SKM-1 treated with dmso at 0.1 percent for 144 hours (cell line): ENCODE measurements around the gene EIF3A.
"Not testable (repeated sequence)": the region's sequence is repeated elsewhere in the genome, so short reads cannot be mapped to it uniquely, and the experiment has no call there.

Source experiments
- DNase-seq: peaks from one replicate; lab custom pipeline; 2025; ENCODE audit not compliant: unreplicated experiment; lab: John Stamatoyannopoulos, UW

The EIF3A gene

DNA sequence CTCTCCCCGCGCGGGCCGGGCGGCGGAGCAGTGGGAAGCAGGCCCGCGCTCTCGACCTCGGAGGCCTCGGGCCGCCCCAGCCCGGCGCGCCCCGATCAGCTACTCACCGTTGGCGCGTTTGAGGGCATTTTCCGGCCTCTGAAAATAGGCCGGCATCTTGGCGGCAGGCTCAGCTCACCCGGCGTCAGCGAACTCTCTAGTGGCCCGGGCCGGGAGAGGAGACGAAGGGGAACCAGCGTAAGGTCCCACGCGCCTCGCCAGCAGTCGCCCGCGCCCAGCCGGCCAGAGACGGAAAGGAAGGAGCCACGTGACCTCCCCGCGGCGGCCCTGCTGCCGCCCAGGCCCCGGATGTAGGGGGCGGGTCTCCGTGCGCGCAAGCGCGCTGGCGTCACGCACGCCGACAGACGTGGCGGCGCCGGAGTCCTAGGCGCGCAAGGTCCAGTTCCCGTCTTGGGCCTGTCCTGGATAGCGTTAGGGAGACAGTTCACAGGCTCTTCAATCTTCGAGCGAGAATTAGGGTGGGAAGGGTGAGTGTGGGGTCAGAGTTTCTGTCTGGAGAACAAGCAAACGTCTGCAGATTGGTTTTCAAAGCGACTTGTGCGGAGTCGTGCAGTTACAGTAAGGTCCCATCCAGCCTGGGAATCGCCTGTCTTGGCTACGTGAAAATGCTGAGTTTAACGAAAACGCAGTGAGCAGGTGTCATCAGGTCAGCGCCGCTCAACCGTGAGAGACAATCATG lies at the start of gene EIF3A:
TSS of gene EIF3A (minus strand) at position 297 of the 739 bp plus-strand sequence. CDS start at position 156, 141 bp downstream.
- DNase-seq = peak; percentile 91

- DNase-seq = no peak
These were observed 49.1 kb upstream of the EIF3A start for GRCh38 chr10:119129721-119130120.

- no peak for DNase-seq
These were observed 45.3 kb upstream of the EIF3A start for GRCh38 chr10:119125942-119126341.

GRCh38 chr10:119120875-119121274 lies 40.3 kb upstream of the EIF3A start:
- DNase-seq = no peak

DNA sequence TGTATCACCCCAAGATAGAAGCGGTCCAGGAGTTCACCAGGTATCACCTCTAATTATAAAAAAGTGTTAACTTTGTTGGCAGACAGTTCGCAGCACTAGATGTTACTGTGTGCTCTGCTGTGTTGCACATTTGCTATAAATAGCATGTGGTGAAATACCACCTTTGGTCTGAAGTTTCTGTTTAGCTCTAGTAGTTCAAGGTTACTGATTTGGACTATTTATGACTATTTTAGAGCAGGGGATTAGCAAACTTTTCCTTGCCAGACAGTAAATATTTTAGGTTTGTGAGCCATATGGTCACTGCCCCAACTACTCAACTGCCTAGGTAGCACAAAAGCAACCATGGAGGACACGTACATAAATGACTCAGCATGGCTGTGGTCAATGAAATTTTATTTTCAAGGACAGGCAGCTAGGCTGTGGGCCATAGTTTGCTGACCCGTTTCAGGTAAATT lies 39.8 kb upstream of the EIF3A start:
- peak; percentile 28 for DNase-seq

DNA sequence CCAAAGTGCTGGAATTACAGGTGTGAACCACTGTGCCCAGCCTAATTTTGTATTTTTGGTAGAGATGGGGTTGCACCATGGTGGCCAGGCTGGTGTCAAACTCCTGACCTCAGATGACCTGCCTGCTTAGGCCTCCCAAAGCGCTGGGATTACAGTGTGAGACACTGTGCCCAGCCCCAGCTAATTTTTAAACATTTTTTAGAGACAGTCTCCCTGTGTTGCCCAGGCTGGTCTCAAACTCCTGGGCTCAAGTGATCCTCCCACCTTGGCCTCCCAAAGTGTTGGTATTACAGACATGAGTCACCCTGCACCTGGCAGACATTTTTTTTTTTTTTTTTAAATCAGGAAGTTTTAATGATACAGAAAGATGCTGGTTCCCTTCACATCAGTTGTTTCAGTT lies 38.8 kb upstream of the EIF3A start:
- DNase-seq = no peak

DNA sequence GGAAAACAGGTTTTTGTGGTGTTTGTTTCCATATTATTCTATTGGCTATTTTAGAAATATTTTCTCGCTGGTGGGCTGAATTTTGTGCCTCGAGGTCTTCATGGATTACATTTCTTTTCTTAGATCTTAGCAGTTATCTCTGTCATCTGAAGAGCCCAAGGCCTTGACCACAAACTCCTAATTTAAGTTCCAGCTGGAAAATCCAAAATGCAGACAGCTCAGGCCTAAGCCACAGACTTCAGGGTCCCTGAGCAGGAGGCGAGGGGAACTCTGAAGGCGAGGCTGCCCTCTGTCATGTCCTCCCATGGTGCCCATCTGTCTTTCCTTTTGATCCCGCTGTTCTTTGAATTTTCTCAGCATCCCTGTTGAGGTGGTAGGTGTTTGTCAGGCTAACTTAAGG lies 37.6 kb upstream of the EIF3A start:
- DNase-seq = no peak

GRCh38 chr10:119116326-119116951 lies 35.8 kb upstream of the EIF3A start:
- no peak for DNase-seq

DNA sequence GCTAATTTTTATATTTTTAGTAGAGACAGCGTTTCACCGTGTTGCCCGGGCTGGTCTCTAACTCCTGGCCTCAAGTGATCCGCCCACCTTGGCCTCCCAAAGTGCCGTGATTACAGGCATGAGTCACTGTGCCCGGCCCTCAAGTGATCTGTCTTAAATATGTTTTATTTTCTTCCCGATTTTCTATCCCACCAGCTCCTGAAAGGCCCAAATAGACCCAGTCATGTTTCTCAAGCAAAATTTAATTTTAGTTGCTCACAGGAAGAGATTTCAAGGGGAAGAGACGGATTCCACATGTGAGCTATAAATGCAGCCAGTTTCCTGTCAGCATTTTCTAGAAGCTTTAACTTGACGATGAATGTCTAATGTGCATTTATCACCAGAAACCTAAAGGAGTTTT lies 35.3 kb upstream of the EIF3A start:
- DNase-seq = no peak

GRCh38 chr10:119113751-119114732 lies 33.4 kb upstream of the EIF3A start:
- DNase-seq = peak; percentile 79

GRCh38 chr10:119112056-119112455 lies 31.4 kb upstream of the EIF3A start:
- no peak for DNase-seq

DNA sequence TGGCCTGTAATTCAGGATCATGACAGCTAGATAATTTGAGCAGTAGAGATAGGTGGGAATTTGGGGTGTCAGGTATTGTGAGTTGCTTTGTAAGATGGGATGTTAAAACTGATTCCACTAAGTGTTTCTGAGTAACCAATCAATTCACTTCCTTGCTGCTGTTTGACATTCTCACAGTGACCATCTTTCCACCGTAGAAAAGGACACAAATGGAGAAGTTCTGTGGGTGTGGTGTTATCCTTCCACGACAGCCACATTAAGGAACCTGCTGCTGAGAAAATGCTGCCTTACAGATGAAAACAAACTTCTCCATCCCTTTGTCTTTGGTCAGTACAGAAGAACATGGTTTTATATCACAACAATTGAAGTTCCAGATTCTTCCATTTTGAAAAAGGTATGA lies 27.2 kb upstream of the EIF3A start:
- not testable (repeated sequence) for DNase-seq

GRCh38 chr10:119107106-119107505 lies 26.5 kb upstream of the EIF3A start:
- not testable (repeated sequence) for DNase-seq

DNA sequence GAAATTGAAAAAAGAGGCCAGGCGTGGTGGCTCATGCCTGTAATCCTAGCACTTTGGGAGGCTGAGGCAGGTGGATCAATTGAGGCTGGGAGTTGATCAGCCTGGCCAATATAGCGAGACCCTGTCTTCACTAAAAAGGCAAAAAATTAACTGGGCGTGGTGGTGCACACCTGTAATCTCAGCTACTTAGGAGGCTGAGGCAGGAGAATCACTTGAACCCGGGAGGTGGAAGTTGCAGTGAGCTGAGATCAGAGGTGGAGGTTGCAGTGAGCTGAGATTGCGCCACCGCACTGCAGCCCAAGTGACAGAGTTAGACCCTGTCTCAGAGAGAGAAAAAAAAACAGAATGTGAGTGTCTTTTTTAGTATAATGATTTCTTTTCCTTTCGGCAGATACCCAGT lies 25.3 kb upstream of the EIF3A start:
- DNase-seq = not testable (repeated sequence)

DNA sequence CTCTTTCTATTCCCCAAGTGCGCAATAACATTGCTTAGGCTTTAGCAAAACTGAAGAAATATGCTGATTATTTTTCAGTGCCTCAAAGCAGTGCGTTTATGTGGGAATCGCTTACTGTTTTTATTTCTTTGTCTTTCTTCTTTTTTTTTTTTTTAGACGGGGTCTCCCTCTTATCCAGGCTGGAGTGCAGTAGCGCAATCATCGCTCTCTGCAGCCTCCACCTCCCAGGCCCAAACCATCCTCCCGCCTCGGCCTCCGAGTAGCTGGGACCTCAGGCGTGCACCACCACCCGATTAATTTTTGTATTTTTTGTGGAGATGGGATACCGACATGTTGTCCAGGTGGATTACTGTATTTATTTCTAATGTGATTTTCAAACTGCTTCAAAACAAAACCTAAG lies 24.5 kb upstream of the EIF3A start:
- no peak for DNase-seq

DNA sequence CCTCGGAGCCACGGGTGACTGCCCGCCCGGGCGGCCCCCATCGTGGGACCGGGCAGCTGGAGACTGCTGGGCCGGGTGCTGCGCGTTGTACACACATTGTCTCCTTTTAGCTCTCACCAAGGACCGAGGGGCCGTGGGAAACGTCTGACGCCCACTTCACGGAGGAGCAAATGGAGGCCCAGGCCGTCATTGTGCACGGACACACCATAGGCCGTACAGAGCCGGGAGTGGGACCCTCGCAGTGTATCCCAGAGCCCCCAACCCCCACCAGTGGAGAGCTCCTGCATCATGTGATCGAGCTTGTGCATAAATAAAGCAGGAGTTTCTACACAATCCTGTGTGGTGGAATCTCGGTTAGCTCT lies 24.0 kb upstream of the EIF3A start:
- no peak for DNase-seq

GRCh38 chr10:119103903-119104653 lies 23.5 kb upstream of the EIF3A start, which contains the start of gene DENND10:
Gene DENND10, plus strand, starts transcription at chr10:119104113. Its CDS starts 30 bp downstream, at chr10:119104143.
- DNase-seq = peak; percentile 20

- no peak for DNase-seq
These were observed 22.8 kb upstream of the EIF3A start for GRCh38 chr10:119103241-119103902.

- DNase-seq = no peak
These were observed 20.9 kb upstream of the EIF3A start for GRCh38 chr10:119101366-119102098.
